CD4-positive, alpha-beta T cell treated with Interleukin-1 beta for 1 hour (primary cell): ENCODE measurements around the gene KCTD18.

Source experiments
- DNase-seq, 2 donors: peaks; one replicate each; pipeline ENCODE4 v3.0.0-alpha.2; 2020 to 2022

KCTD18 gene

DNA sequence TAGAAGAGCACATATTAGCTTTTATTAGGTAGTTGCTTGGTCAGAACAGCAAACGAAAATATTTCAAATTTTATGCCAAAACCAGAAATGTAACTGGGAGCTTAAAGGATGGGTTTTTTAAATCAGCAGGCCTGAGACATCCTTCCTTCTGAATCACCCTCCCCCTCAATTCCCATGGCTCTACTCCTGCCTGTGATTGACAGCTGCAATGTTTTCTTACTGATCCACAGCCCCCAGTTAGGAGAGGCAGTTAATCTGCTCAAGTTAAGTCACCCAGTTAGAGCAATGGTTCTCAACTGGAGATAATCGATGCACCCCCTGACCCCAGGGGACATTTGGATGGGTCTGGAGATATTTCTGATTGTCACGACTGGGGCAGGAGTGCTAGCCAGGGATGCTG is 24.9 kb downstream of the KCTD18 start:
- no peak for DNase-seq

DNA sequence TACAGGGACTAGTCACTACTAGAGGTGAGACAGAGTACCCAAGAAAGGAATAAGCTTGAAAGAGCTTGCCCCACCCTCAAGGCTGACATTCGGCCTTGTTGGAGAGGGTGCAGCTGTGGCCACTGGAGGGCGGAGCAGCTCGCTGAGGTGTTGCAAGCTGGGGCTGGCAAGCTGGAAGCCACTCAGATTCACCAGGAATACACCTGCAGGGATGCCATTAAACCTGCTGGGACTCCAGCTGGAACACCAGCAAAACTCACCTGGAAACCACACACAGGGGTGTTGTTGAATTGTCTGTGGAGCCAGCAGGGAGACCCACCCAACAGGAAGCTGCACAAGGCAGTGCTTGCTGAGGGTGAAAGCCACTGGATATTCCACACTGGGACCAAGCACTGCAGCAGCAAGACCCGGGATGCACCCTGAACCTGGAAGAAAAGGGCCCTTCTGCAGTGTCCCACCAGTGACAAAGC is 26.1 kb downstream of the KCTD18 start:
- no peak for DNase-seq

DNA sequence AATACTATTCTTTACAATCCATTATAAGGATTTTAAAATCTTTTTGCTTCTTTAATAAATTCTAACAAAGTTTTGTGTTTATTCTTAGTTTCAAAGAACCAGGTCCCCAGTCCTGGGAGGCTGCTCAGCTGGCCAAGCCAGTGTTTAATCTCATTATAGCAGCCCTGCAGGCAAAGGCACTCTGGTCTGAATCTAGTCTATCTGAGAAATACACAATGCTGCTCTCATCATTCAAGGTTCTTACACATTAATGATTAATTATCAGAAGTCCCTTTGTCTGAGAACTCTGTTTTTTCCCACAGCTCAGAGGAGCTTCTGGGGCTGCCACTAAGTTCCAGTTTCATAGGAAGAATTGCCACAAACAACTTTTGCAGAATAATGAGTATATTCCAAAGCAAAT is 27.7 kb downstream of the KCTD18 start:
- DNase-seq, result no peak

DNA sequence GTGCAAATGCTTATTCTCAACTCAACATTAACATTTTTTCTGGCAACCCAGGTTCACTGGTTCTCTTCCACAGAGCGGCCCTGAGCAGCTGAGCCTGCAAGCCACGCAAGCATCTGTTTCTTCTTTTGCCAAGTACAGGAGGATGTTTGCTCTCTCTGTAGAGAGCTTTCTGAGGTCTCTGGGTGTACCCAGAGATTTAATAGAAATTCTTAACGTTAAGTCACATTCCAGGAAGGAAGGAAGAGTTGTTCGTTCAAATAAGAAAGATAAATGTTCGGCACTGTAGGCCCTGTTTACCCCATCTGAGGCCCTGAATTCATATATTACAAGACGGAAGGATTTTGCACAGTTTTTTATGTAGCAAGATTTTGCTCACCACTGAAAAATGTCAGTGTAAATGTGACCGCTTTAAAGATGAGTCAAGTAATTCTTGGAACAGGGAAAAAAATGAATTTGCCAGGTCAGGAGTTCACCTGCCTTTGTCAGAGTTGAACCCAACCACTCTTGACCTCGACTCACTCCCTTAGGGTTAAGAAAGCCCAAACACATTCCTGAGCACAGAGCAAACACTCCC is 30.1 kb downstream of the KCTD18 start:
- no peak for DNase-seq

DNA sequence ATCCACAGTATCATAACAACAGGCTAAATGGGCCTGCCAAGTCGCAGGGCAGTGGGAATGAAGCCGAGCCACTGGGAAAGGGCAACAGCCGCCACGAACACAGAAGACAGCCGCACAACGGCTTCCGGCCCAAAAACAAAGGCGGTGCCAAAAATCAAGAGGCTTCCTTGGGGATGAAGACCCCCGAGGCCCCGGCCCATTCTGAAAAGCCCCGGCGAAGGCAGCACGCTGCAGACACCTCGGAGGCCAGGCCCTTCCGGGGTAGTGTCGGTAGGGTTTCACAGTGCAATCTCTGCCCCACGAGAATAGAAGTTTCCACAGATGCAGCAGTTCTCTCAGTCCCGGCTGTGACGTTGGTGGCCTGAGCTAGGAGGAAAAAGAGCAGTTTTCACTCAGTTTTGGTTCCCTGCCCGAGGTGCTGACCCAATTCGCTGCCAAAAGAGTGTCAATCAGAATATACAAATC is 32.2 kb downstream of the KCTD18 start:
- no peak for DNase-seq

DNA sequence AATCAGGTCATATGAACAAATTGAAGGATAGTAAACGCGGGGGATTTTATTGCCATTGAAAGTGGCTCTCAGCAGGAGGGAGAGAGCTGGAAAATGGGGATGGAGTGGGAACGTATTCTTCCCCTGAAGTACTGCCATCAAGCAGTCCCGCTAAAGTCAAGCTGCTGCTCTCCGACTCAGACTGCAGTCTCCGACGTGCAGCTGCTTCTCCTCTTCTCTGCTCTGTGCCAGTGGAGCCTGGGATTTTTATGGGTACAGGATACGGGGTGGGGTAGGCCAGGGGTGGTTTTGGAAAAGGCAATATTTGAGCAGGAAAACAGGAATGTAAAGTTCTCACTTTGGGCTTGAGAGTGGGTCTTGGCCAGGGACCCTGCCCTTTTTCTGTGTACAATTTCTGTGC is 33.0 kb downstream of the KCTD18 start:
- no peak for DNase-seq

DNA sequence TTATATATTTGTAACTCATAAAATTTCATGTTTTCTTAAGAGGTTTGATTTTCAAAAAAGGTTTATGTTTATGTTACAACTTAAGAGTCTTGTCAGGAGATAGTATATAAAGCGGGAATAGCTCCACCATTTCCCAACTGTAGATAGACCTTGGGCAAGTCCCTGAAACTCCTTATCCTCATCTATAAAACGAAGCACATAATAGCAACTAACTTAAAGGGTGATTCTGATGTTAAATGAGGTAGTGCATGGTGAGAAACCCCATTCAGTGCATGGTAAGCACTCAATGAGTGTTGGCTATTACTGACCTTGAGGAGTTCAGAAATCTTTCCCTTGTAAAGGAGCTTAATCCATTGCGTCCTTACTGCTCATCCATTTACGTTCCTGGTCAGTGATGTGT is 34.1 kb downstream of the KCTD18 start:
- no peak for DNase-seq

DNA sequence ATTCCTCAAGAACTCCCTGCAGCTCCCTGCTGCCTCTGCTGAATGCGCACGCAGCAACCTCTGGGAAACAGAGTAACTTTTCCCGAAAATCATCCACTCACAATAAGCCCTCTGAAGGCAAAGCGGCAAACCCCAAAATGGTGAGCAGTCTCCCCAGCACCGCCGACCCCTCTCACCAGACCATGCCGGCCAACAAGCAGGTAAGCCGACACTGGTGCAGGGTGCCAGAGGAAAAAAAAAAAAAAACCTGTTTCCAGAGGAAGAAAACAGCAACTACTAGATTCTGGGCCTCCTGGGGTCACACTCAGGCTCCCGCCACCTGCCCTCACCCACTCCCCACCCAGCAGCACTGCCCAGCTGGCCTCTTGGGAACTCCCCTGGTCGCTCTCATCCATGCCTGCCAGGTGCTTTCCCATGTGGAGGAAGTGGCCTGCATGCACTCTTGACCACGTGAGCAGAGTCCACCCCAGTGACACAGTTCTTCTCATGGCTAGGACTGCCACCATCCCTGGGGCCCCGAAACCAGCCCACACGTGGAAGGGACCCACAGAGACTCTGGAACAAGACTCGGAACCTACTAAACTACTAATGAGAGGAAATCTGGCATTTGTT is 36.9 kb downstream of the KCTD18 start:
- no peak for DNase-seq

DNA sequence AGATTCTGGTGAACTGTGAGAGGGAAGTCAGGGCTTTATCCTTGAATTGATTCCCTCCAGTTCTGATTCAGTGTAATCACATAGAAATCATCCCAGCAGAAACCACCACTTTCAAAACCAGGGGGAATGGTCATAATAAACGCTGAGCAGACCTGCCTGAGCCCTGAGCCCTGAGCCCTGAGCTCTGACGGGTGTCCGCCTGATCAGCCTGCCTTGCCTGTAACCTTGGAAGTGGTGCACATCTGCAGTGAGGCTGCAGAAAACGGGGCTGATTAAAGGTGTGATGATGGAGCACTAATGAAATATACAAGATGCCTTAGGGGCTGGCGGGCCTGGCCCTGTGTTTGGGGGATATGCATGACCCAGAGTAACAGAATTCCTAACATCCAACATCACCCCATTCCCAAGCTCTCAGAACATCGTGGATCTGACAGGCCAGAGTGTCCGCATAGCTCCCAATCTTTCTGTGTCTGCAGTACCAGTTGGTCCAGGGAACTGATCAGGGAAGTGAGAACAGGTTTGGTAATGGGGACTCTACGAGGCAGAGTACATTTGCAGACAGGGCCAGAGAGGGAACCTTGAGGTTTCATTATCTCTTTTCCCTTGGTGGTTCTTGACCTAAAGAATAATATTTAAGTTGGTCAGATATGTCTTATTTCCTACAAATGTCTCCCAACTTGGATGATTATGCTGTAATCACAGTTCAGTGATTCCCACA is 37.8 kb downstream of the KCTD18 start:
- DNase-seq, result no peak

DNA sequence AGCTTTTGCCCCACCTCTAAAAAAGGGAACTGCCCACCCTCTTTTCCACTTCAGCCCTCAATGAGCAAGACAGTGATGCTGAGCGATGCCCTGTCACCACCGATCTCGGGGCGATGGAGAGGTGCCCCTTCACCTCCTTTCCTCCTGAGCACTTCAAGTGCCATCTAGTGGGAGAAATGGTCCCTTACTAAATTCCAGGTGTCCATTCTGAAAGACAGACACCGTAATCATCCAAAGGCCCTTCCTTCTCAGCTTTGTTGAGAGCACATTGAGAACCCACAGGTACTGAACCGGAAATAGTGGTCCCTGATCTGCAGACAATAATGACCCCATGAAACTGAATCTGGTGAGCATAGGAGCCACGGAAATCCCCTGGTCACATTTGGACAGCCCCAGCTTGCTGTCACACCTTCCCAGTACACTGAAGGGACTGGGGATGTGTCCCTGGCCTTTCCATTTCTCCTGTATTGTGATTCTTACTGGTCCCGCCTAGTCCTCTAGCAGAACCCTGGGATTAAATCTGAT is 38.5 kb downstream of the KCTD18 start:
- peak; percentile 53 to 60 for DNase-seq

DNA sequence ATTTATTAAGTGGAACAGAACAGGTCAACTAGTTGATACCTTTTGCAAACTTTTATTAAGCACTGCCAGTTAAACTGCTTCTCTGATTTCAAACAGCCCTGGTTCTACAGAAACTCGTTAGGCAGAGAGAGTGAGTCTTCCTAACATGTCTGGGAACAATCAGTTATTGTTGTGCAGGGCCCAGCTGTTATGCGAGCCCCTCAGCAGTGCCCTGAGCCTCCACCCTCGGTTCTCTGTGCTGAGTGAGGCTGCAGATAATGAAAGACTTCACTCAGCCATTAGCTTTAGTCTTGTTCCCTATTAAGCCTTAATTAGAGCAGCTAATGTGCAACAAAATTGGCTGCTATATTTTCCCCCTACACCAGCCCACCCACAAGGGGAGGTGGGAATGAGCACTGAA is 39.6 kb downstream of the KCTD18 start:
- DNase-seq, result no peak

DNA sequence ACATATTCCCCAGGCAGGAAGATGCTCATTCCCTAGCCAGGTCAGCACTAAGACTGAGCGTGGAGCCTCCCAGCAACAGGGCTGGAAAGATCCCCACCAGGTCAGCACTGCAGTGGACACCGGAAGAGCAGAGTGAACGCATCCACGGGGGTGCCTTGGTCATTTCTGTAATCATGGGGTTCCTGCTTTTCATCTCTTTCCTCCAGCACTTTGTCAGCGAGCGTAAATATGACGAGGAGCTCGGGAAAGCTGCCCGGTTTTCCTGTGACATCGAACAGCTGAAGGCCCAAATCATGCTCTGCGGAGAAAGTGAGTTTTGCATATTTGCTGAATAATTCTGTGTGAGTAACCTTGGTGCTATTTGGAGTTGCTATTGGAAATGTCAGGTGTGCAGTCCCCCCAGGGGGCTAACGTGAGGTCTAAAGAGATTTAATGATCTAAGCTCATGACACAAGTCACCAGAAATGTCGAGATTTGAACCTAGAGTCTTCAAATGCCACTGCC is 40.1 kb downstream of the KCTD18 start:
- DNase-seq, result no peak

DNA sequence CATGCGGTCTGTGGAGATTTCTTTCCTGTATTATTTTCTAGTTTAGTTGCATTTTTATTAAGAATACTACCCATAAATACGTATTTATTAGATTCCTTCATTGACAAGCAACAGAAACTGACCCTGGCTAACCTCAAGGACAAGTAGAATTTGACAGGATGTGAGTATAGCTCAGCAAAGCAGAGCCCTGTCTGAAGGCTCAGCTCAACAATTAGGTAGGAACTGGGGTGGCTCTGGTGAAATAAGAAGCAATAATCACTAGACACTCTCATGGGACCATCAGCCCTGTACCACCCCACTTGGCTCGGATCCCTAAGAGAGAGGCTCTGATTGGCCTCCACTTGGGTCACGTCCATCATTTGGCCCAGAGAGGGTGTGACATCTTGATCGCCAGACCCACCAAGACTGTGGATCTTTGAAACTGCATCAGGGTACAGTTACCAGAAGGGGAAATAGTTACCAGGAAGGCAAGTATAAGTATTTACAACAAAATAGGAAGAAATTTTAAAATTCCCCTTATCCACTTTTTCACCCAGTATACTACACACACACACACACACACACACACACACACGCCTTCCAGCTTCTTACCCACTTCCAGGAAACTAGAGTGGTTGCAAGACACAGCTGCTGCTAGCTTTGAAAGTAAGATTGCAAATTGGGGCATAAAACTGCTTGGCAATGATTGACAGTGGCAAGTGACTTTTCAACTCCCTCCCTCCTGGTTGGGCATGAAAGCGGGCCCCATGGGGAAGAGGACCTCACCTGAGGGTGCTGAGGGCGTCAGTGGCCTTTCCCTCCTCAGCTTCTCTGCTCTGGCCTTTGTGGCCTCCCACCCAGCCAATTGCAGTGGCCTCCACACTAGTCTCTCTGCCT is 41.8 kb downstream of the KCTD18 start:
- DNase-seq, result peak; percentile 18 to 51

DNA sequence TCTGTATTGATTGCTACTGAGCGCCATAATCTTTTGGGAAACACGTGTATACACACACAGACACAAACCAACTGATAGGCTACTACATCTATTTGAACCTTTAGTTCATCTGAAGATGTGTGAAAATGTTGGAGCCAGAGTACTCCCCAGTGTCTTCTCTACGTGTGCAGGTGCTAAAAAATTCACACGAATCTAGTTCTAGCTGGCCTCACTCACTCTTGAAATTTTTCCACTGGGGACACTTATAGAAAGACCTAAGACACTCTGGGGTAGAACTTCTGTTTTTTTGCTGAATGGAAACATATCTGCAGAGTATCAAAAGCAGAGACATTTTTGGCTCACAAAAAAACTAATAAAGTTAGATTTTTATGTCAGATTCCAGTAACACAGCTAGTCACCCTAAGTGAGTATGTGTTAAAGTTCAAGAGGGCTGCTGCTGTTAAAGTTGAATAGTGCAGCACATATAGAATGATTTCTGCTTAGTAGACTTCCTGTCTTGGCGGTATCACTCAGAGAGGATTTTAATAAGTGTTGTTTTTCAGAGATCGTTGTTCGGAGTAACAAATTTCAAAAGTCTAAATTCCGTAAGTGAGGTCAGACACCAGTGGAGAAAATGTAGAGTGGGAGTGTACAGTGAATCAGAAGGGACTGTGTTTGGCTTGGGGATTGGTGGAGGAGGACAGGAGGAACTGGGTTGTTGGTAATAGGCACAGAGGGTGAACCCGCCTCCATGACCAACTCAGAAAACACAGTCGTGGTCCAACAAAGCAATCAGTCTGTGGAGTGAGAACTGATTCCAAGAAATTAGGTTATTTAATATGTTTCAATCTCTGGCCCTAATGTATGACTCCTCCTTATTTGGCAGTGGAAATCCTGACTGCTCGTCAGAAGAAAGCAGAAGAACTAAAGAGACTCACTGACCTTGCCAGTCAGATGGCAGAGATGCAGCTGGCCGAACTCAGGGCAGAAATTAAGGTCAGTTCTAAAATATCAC is 43.1 kb downstream of the KCTD18 start:
- peak; percentile 36 to 52 for DNase-seq

DNA sequence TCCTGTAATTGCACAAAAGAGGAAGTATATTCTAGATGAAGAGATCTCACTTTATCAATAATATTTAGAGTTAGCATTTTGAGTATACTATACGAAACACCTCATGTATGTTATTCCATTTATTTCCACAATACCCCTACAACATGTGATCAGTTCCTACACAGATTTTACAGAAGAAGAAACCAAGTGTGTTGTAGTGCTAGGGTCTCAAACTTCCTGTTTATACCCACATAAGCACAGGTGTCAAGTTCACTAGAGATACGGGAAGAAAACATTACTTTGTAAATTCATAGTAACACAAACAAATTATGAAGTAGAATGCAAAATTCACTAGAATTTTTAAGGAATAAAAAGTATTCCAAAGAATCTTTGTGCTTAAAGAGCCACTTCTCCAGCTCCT is 46.4 kb downstream of the KCTD18 start:
- DNase-seq, result no peak

DNA sequence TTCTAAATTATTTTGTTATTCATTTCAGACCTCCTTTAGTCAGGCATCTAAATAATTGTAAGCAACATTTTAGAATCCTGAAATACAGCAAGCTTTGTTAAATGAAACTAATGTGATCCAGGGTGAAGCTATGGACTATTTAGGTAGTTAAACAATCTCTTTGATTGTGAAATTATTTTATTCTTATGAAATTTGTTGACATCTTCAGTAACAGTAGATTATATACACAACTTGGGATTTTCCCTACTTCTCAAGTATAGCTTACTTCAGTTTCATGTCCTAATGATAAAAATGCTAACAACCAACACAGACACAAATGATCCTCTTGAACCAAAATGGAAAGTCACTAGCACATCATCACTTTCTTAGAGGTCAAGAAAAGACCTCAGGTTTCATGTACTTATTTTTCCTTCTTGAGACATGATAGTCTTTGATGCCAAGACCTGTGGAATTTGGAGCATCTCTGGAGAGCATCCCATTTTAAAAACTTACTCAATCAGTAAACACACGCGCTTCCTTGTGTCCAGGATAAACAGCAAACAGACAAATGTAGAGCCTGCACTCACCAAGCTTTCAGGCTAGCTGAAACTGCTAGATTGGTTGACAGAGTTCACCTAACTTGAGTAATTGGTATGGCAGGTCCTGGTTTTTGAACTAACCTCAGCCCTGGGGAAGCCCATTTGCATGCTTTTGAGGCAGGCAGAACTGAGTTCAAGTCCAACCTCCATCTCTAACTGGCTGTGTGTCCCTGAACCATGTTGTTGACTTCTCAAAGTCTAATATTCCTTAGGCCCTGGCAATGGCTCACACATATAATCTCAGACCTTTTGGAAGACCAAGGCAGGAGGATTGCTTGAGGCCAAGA is 47.8 kb downstream of the KCTD18 start:
- no peak for DNase-seq

DNA sequence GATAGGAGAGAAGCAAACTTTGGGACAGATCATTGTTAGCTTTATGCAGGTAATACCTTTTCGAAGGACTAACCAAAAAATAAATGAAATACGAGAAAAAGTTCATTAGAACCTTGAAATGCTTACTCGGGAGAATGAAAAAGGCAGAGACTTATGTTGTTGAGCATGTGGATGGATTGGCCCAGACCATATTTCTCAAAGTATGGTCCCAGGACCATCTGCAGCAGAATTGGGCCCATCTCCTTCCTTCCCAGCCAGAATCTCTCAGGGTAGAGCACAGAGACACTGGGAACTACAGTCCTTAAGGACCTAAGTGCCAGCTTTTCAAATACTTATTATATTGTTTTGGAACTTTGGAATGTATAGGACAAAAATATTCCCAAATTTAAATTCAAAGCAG is 50.8 kb downstream of the KCTD18 start:
- no peak for DNase-seq

DNA sequence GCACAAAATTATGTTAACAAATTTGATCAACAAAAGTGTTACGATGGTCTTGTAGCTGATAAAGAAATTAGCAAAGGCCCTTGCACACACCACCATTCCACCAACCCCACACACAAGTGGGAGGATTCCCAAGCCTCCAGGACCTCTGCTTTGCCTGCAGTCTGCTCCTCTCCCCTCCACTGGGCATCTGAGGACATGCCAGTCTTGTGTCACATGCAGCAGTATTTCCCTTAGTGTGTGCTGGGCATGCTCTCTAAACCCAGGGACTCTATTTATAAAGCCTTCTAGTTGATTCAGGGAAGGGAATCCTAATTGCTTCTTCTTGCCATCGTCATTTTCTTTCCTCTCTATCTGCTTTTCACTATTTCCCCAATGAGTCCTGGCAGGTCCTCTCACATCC is 53.3 kb downstream of the KCTD18 start:
- no peak for DNase-seq

DNA sequence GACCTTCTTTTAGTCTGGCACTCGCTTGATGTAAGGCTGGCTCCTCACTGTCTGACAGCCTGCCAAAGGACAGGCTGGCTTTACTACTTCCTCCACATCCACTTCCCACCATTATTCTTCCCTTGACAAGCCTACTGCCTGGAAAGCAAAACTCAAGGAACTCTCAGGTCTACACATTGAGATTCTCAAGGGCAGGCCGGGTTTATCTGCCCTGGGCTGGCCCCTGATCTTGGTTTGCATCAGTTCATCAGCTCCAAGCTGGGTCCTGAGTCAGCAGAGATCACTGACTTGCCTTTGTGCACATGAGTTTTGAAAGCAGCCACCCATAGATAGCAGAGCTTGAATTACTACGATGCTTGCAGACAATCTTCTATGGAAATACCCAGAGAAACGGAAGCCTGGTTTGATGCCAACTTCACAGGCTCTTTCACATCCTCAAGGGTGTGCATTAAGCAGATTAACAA is 53.9 kb downstream of the KCTD18 start:
- peak in 1 of 2 donors; percentile 7 for DNase-seq
